ENCODE measurements around the gene TMEM266.

TMEM266 gene

GRCh38 chr15:76204916-76205460 lies 145.2 kb downstream of the TMEM266 start:
- H3K9me3 ChIP-seq = no peaks in the 10 kb centered on the region
- no peak overlapping the region for H3K4me3 ChIP-seq
- in situ Hi-C loops (cut with MboI; ENCODE audit: low sequenced_read_pairs) = no loop called here
- H3K36me3 ChIP-seq (replicated peaks) = peaks cover 33% of the 10 kb centered on the region
- H3K4me1 ChIP-seq = no peaks in the 10 kb centered on the region
- H3K27me3 ChIP-seq (ENCODE audit: low read depth) = no peaks in the 10 kb centered on the region
- DNase-seq (ENCODE audit: low spot score in 2 of 2) = peak in 1 of 2 experiments; percentile 1

GRCh38 chr15:76206325-76206976 lies 146.7 kb downstream of the TMEM266 start:
- no peaks in the 10 kb centered on the region for H3K4me1 ChIP-seq
- no peaks in the 10 kb centered on the region for H3K27me3 ChIP-seq (ENCODE audit: low read depth)
- in situ Hi-C loops (cut with MboI; ENCODE audit: low sequenced_read_pairs) = no loop called here
- no peaks in the 10 kb centered on the region for H3K9me3 ChIP-seq
- H3K36me3 ChIP-seq (replicated peaks) = peaks cover 33% of the 10 kb centered on the region
- no peak overlapping the region for H3K4me3 ChIP-seq
- DNase-seq (ENCODE audit: low spot score in 2 of 2) = peak in 1 of 2 experiments; percentile 65

- peak in 1 of 2 experiments; percentile 12 for DNase-seq (ENCODE audit: low spot score in 2 of 2)
- Histone ChIP-seq H3K4me1 (no peaks in the 10 kb centered on the region), H3K4me3 (no peak overlapping the region), H3K9me3 (no peaks in the 10 kb centered on the region), H3K27me3 (ENCODE audit: low read depth) (no peaks in the 10 kb centered on the region), H3K36me3 (replicated peaks) (peaks cover 40% of the 10 kb centered on the region)
- in situ Hi-C loops (cut with MboI; ENCODE audit: low sequenced_read_pairs) = no loop called here
Observed at GRCh38 chr15:76208084-76208785, 148.4 kb downstream of the TMEM266 start.

- peak in 1 of 2 experiments; percentile 11 for DNase-seq (ENCODE audit: low spot score in 2 of 2)
- no peaks in the 10 kb centered on the region for H3K27me3 ChIP-seq (ENCODE audit: low read depth)
- no peak overlapping the region for H3K4me3 ChIP-seq
- no peaks in the 10 kb centered on the region for H3K4me1 ChIP-seq
- H3K9me3 ChIP-seq = no peaks in the 10 kb centered on the region
- H3K36me3 ChIP-seq (replicated peaks) = peaks cover 44% of the 10 kb centered on the region
- in situ Hi-C loops (cut with MboI; ENCODE audit: low sequenced_read_pairs) = no loop called here
Observed at GRCh38 chr15:76208786-76209424, 149.1 kb downstream of the TMEM266 start.

GRCh38 chr15:76209523-76209922 lies 149.7 kb downstream of the TMEM266 start:
- DNase-seq (ENCODE audit: low spot score in 2 of 2) = peak in 1 of 2 experiments; percentile 6
- Histone ChIP-seq H3K4me1 (no peaks in the 10 kb centered on the region), H3K9me3 (no peaks in the 10 kb centered on the region), H3K4me3 (no peak overlapping the region), H3K36me3 (replicated peaks) (peaks cover 45% of the 10 kb centered on the region), H3K27me3 (ENCODE audit: low read depth) (no peaks in the 10 kb centered on the region)
- in situ Hi-C loops (cut with MboI; ENCODE audit: low sequenced_read_pairs) = no loop called here

- Histone ChIP-seq H3K4me3 (no peak overlapping the region), H3K4me1 (no peaks in the 10 kb centered on the region), H3K27me3 (ENCODE audit: low read depth) (no peaks in the 10 kb centered on the region), H3K9me3 (no peaks in the 10 kb centered on the region), H3K36me3 (replicated peaks) (peaks cover 47% of the 10 kb centered on the region)
- DNase-seq (ENCODE audit: low spot score in 2 of 2) = peak in 1 of 2 experiments; percentile 7
- in situ Hi-C loops (cut with MboI; ENCODE audit: low sequenced_read_pairs) = no loop called here
Observed at GRCh38 chr15:76209942-76210341, 150.2 kb downstream of the TMEM266 start.

GRCh38 chr15:76215634-76216033 lies 155.8 kb downstream of the TMEM266 start:
- H3K36me3 ChIP-seq (replicated peaks) = peaks cover 33% of the 10 kb centered on the region
- no peak for DNase-seq (ENCODE audit: low spot score in 2 of 2)
- H3K9me3 ChIP-seq = no peaks in the 10 kb centered on the region
- no peak overlapping the region for H3K4me3 ChIP-seq
- in situ Hi-C loops (cut with MboI; ENCODE audit: low sequenced_read_pairs) = no loop called here
- H3K4me1 ChIP-seq = no peaks in the 10 kb centered on the region
- no peaks in the 10 kb centered on the region for H3K27me3 ChIP-seq (ENCODE audit: low read depth)

GRCh38 chr15:76217029-76217881 lies 157.5 kb downstream of the TMEM266 start:
- Histone ChIP-seq H3K9me3 (no peaks in the 10 kb centered on the region), H3K36me3 (replicated peaks) (peaks cover 29% of the 10 kb centered on the region), H3K4me3 (no peak overlapping the region), H3K27me3 (ENCODE audit: low read depth) (no peaks in the 10 kb centered on the region), H3K4me1 (no peaks in the 10 kb centered on the region)
- in situ Hi-C loops (cut with MboI; ENCODE audit: low sequenced_read_pairs) = no loop called here
- no peak for DNase-seq (ENCODE audit: low spot score in 2 of 2)

- no peak for DNase-seq (ENCODE audit: low spot score in 2 of 2)
- in situ Hi-C loops (cut with MboI; ENCODE audit: low sequenced_read_pairs) = no loop called here
- H3K27me3 ChIP-seq (ENCODE audit: low read depth) = no peaks in the 10 kb centered on the region
- peaks cover 25% of the 10 kb centered on the region for H3K36me3 ChIP-seq (replicated peaks)
- H3K9me3 ChIP-seq = no peaks in the 10 kb centered on the region
- no peaks in the 10 kb centered on the region for H3K4me1 ChIP-seq
- no peak overlapping the region for H3K4me3 ChIP-seq
Observed at GRCh38 chr15:76217882-76218217, 158.1 kb downstream of the TMEM266 start.

- Histone ChIP-seq H3K27me3 (ENCODE audit: low read depth) (no peaks in the 10 kb centered on the region), H3K4me3 (no peak overlapping the region), H3K9me3 (no peaks in the 10 kb centered on the region), H3K4me1 (no peaks in the 10 kb centered on the region), H3K36me3 (replicated peaks) (peaks cover 22% of the 10 kb centered on the region)
- no peak for DNase-seq (ENCODE audit: low spot score in 2 of 2)
- in situ Hi-C loops (cut with MboI; ENCODE audit: low sequenced_read_pairs) = no loop called here
Observed at GRCh38 chr15:76221085-76221767, 161.4 kb downstream of the TMEM266 start.

GRCh38 chr15:76222159-76222558 lies 162.4 kb downstream of the TMEM266 start:
- no peaks in the 10 kb centered on the region for H3K27me3 ChIP-seq (ENCODE audit: low read depth)
- in situ Hi-C loops (cut with MboI; ENCODE audit: low sequenced_read_pairs) = no loop called here
- H3K4me1 ChIP-seq = no peaks in the 10 kb centered on the region
- no peaks in the 10 kb centered on the region for H3K9me3 ChIP-seq
- no peak for DNase-seq (ENCODE audit: low spot score in 2 of 2)
- H3K4me3 ChIP-seq = no peak overlapping the region
- peaks cover 22% of the 10 kb centered on the region for H3K36me3 ChIP-seq (replicated peaks)

- DNase-seq (ENCODE audit: low spot score in 2 of 2) = no peak
- in situ Hi-C loops (cut with MboI; ENCODE audit: low sequenced_read_pairs) = no loop called here
- H3K36me3 ChIP-seq (replicated peaks) = peaks cover 27% of the 10 kb centered on the region
- H3K4me3 ChIP-seq = no peak overlapping the region
- no peaks in the 10 kb centered on the region for H3K4me1 ChIP-seq
- H3K9me3 ChIP-seq = no peaks in the 10 kb centered on the region
- H3K27me3 ChIP-seq (ENCODE audit: low read depth) = no peaks in the 10 kb centered on the region
Observed at GRCh38 chr15:76223521-76223920, 163.7 kb downstream of the TMEM266 start.

- in situ Hi-C loops (cut with MboI; ENCODE audit: low sequenced_read_pairs) = no loop called here
- Histone ChIP-seq H3K27me3 (ENCODE audit: low read depth) (no peaks in the 10 kb centered on the region), H3K36me3 (replicated peaks) (peaks cover 29% of the 10 kb centered on the region), H3K4me3 (no peak overlapping the region), H3K4me1 (peaks cover 8% of the 10 kb centered on the region), H3K9me3 (no peaks in the 10 kb centered on the region)
- no peak for DNase-seq (ENCODE audit: low spot score in 2 of 2)
Observed at GRCh38 chr15:76229266-76229665, 169.5 kb downstream of the TMEM266 start.
